Activated naive CD8-positive, alpha-beta T cell (primary cell): ENCODE data around the gene PTPRN2.
A peak's percentile ranks its signal among the peaks of the same experiment; 100 is the strongest.
"Not testable (repeated sequence)": the region's sequence is repeated elsewhere in the genome, so short reads cannot be mapped to it uniquely, and the experiment has no call there.

Experiments used
- H3K27ac Mint-ChIP-seq: one replicate; pipeline ENCODE4 v1.8.0; 2021; ENCODE audit warnings: mixed read lengths
- H3K27me3 Mint-ChIP-seq: one replicate; pipeline ENCODE4 v1.8.0; 2021; ENCODE audit warnings: mixed read lengths
- H3K36me3 Mint-ChIP-seq: one replicate; pipeline ENCODE4 v1.8.0; 2021; ENCODE audit warnings: mixed read lengths
- H3K4me1 Mint-ChIP-seq: one replicate; pipeline ENCODE4 v1.8.0; 2021; ENCODE audit warnings: low read depth, mixed read lengths
- H3K4me3 Mint-ChIP-seq: one replicate; pipeline ENCODE4 v1.8.0; 2021; ENCODE audit warnings: mild to moderate bottlenecking, mixed read lengths
- H3K9me3 Mint-ChIP-seq: one replicate; pipeline ENCODE4 v1.8.0; 2021; ENCODE audit warnings: low read depth, mixed read lengths

PTPRN2 gene

DNA sequence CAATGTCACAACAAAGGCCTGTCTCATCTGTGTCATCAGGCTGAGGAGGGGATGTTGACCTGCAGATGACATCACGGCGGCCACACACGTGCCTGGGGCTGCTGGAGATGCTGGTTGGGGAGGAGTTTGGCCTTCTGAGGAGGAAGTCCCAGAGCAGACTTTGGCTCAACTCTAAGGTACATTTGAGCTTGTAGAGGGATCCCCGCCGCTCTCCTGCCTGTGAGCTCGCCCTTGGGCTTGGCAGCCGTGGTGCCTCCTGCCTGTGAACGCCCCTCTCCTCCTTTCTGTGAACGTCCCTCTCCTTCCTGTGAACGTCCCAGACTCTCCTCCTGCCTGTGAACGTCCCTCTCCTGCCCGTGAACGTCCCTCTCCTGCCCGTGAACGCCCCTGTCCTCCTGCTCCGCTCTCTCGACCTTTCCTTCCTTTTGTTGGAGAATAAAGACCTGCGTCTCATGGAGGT is 1074.4 kb downstream of the PTPRN2 start:
- Mint-ChIP-seq H3K36me3 (no peaks in the 10 kb centered on the region), H3K9me3 (no peaks in the 10 kb centered on the region), H3K27ac (no peak overlapping the region), H3K27me3 (peaks cover 1% of the 10 kb centered on the region), H3K4me1 (no peaks in the 10 kb centered on the region), H3K4me3 (no peak overlapping the region)

DNA sequence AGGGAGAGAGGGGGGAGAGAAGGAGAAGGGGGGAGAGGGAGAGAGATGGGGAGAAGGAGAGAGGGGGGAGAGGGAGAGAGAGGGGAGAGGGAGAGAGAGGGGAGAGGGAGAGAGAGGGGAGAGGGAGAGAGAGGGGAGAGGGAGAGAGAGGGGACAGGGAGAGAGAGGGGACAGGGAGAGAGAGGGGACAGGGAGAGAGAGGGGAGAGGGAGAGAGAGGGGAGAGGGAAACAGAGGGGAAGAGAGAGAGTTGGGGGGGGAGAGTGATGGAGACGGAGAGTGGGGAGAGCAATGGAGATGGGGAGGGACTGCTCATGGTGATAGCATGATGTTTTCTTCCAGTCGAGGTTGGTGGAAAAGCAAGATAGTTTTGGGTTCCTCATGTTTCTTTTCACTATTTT is 1078.4 kb downstream of the PTPRN2 start:
- Mint-ChIP-seq H3K4me1 (peaks cover 3% of the 10 kb centered on the region), H3K27me3 (peaks cover 2% of the 10 kb centered on the region), H3K4me3 (no peak overlapping the region), H3K9me3 (peaks cover 10% of the 10 kb centered on the region), H3K36me3 (no peaks in the 10 kb centered on the region), H3K27ac (no peak overlapping the region)

DNA sequence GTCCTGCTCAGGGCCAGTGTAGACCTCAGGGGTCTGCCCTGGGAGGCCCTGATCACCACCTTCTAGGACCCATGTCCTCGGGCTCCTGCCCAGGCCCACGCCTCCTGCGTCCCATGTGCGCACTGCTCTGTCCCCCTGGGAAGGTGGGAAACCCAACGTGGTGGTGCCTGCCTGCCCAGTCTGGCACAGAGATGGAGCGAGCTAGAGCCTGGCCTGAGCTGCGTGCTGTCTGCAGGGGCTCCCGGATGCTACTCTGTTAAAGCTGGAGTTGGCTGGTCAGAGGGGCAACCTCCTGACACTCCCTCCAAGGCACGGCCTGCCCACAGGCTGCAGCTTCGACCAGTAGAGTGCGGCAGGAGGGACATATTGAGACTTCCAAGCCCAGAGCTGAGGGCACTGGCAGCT is 1079.1 kb downstream of the PTPRN2 start:
- no peaks in the 10 kb centered on the region for H3K36me3 Mint-ChIP-seq
- no peak overlapping the region for H3K27ac Mint-ChIP-seq
- peaks cover 2% of the 10 kb centered on the region for H3K27me3 Mint-ChIP-seq
- no peak overlapping the region for H3K4me3 Mint-ChIP-seq
- peaks cover 9% of the 10 kb centered on the region for H3K4me1 Mint-ChIP-seq
- peaks cover 10% of the 10 kb centered on the region for H3K9me3 Mint-ChIP-seq

DNA sequence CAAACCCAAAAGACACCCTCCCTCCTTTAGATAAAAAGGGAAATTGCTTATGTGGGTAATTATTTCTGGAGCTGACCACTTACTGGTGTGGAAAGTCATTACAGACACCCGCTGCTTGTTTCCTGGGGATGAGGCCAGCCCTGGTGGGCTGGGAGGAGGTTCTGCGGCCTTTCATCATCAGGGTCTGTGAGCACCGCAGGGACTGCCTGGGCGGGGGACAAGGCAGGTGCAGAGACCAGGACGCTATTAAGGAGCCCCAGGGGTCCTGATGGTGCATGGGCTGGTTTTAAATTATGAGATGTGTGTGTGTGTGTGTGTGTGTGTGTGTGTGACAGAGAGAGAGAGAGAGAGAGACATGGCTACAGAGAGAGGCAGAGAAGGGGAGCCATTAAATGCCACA is 1079.6 kb downstream of the PTPRN2 start:
- H3K9me3 Mint-ChIP-seq: peaks cover 10% of the 10 kb centered on the region
- peaks cover 2% of the 10 kb centered on the region for H3K27me3 Mint-ChIP-seq
- no peaks in the 10 kb centered on the region for H3K36me3 Mint-ChIP-seq
- no peak overlapping the region for H3K27ac Mint-ChIP-seq
- peaks cover 14% of the 10 kb centered on the region for H3K4me1 Mint-ChIP-seq
- H3K4me3 Mint-ChIP-seq: no peak overlapping the region

DNA sequence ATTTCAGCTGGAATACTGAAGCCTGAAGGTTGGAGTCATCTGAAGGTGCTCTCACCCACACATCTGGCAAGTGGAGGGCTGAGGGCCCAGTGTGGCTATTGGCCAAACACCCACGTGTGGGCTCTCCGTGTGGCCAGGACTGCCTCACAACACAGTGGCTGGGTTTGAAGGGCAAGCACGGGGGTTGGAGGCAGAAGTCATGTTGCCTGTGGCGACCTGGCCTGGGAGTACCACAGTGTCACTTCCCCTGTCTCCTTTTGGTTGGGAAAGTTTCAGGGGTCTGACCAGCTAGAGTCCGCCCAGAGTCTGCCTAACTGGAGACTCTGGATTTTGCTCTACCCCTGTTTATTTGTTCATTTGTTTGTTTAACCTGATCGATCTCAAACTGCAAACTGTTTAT is 1081.4 kb downstream of the PTPRN2 start:
- H3K4me3 Mint-ChIP-seq: no peak overlapping the region
- peaks cover 2% of the 10 kb centered on the region for H3K27me3 Mint-ChIP-seq
- H3K36me3 Mint-ChIP-seq: no peaks in the 10 kb centered on the region
- H3K27ac Mint-ChIP-seq: no peak overlapping the region
- peaks cover 10% of the 10 kb centered on the region for H3K9me3 Mint-ChIP-seq
- peaks cover 31% of the 10 kb centered on the region for H3K4me1 Mint-ChIP-seq

DNA sequence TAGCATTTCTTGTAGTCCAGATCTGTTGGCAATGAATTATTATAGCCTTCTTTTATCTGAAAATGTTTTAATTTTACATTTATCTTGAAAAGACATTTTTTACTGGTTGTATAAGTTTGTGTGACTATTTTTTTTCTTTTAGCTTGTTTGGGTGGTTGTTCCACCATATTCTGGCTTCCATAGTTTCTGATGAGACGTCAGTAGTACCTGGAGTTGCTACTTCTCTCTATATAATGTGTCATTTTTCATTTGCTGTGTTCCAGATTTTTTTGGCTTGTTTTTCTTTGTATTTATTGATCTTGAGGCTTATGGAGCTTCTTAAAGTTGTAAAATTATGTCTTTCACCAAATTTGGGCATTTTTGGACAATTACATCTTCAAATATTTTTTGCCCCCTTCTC is 1082.0 kb downstream of the PTPRN2 start:
- H3K27me3 Mint-ChIP-seq: peaks cover 2% of the 10 kb centered on the region
- no peak overlapping the region for H3K4me3 Mint-ChIP-seq
- no peaks in the 10 kb centered on the region for H3K36me3 Mint-ChIP-seq
- H3K27ac Mint-ChIP-seq: no peak overlapping the region
- H3K9me3 Mint-ChIP-seq: peaks cover 10% of the 10 kb centered on the region
- H3K4me1 Mint-ChIP-seq: peaks cover 31% of the 10 kb centered on the region

DNA sequence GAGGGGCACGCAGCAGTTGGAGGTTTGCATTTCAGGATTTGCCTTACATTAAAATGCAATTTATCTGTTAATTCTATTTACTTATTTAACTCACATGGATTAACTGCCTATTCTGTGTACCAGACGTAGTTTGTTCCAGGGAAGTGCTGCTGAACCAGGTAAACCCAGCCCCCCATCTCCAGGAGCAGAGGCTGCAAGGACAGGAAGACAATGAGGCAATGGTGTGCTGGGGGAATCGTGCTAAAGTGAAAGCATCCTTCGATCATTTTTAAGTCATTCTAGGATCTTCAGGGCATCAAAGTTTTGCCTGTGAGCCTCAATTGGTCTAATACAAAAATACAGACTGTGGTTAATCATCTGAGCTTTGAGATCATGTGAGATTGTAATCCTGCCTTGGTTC is 1084.4 kb downstream of the PTPRN2 start:
- H3K27ac Mint-ChIP-seq: peak overlapping the region; percentile 92
- H3K4me3 Mint-ChIP-seq: peak overlapping the region; percentile 84
- peaks cover 10% of the 10 kb centered on the region for H3K9me3 Mint-ChIP-seq
- H3K27me3 Mint-ChIP-seq: peaks cover 2% of the 10 kb centered on the region
- no peaks in the 10 kb centered on the region for H3K36me3 Mint-ChIP-seq
- H3K4me1 Mint-ChIP-seq: peaks cover 31% of the 10 kb centered on the region

DNA sequence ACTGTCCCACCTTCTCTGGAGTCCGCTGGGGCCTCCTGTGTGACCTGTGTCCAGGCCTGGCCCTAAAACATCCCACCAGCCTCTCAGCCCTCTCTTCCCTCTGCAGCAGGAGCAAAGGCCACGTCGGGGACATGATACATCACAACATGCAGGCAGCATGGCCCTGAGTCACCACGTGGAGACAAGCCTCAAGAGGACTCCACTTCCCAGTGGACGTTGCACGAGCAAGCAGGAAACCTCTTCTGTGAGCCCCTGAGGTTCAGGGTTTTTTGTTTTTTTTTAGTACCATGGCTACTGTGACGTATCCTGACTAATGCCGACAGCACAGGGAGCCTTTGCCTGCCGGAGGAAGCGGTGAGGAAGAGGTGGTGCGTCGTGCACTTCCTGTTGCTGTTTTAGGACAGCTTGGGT is 1084.9 kb downstream of the PTPRN2 start:
- H3K4me3 Mint-ChIP-seq: peak overlapping the region; percentile 84
- peaks cover 31% of the 10 kb centered on the region for H3K4me1 Mint-ChIP-seq
- H3K27me3 Mint-ChIP-seq: peaks cover 2% of the 10 kb centered on the region
- no peaks in the 10 kb centered on the region for H3K36me3 Mint-ChIP-seq
- H3K9me3 Mint-ChIP-seq: peaks cover 10% of the 10 kb centered on the region
- peak overlapping the region; percentile 92 for H3K27ac Mint-ChIP-seq

DNA sequence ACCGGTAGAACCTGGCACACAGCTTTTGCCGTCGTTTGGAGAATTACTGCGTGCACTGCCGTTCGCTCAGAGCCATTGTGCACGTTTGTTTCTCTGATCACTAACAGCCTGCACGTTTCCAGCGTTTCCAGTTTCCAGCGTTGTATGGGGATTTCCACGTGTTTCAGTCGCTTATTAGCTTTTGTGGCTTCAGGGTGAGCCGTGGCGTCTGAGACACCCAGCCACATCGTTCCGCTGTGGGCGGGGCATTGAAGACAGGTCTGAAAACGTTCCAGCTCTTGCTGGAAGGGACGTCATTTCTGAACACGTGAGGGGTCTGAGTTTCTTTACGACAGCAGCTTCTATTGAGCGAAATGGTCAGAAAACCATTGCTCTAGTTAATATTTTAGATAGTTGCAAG is 1086.0 kb downstream of the PTPRN2 start:
- Mint-ChIP-seq H3K4me1 (peaks cover 31% of the 10 kb centered on the region), H3K9me3 (peaks cover 10% of the 10 kb centered on the region), H3K27ac (no peak overlapping the region), H3K4me3 (no peak overlapping the region), H3K36me3 (no peaks in the 10 kb centered on the region), H3K27me3 (no peaks in the 10 kb centered on the region)

DNA sequence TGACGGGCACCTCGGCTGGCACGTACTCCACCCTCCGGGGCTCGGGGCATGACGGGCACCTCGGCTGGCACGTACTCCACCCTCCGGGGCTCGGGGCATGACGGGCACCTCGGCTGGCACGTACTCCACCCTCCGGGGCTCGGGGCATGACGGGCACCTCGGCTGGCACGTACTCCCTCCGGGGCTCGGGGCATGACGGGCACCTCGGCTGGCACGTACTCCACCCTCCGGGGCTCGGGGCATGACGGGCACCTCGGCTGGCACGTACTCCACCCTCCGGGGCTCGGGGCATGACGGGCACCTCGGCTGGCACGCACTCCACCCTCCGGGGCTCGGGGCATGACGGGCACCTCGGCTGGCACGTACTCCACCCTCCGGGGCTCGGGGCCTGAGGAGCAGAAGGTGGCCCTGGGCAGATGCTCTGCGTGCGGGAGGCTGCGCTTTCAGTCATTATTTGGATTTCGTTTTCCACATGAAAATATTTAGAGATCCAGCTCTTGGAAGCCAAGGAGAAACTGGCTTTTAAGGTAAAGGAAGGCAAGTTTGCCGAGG is 1086.6 kb downstream of the PTPRN2 start:
- not testable (repeated sequence) for H3K4me3 Mint-ChIP-seq, H3K9me3 Mint-ChIP-seq, H3K27ac Mint-ChIP-seq, H3K27me3 Mint-ChIP-seq, H3K36me3 Mint-ChIP-seq
- H3K4me1 Mint-ChIP-seq: peaks cover 34% of the 10 kb centered on the region

DNA sequence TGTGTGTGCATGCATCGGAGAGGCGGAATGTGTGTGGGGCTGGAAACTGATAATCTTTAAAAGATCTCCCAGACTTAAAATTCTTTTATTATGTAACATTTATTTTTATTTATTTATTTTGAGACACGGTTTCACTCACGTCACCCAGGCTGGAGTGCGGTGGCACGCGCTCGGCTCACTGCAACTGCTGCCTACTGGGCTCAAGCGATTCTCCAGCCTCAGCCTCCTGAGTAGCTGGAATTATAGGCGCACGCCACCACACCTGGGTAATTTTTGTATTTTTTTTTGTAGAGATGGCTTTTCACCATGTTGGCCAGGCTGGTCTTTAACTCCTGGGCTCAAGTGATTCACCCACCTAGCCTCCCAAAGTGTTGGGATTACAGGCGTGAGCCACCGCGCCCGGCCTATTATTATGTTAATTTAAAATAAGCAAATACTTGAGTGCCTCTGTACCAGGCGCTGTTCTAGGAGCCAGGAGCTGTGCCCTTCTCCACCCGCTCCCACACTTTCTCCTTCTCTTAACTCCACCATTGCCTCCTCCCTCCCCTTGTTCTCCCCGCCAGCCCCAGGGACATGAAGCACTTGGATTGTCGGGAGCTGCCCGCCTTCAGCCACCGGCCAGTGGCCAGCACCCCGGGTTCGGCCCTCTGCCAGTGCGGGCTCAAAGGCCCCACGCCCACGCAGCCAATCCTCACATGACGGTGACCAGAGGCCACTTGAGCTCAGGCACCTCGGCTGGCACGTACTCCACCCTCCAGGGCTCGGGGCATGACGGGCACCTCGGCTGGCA is 1087.3 kb downstream of the PTPRN2 start:
- no peak overlapping the region for H3K4me3 Mint-ChIP-seq
- peaks cover 38% of the 10 kb centered on the region for H3K4me1 Mint-ChIP-seq
- H3K27ac Mint-ChIP-seq: no peak overlapping the region
- H3K27me3 Mint-ChIP-seq: no peaks in the 10 kb centered on the region
- H3K36me3 Mint-ChIP-seq: no peaks in the 10 kb centered on the region
- peaks cover 4% of the 10 kb centered on the region for H3K9me3 Mint-ChIP-seq

DNA sequence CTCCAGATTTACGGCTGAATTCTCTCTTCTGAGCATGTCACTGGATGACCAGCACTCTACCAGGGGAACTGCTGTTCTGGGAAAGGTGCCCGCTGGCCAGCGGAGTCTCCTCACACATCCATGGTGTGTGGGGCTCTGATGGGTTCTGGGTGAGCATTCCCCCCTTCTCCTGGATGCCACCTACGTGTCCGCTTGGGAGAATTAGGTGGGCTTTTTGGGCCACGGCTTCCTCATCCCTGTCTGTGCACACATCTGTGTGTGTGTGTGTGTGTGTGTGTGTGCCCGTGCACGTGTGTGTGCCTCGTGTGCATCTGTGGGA is 1087.8 kb downstream of the PTPRN2 start:
- H3K9me3 Mint-ChIP-seq: no peaks in the 10 kb centered on the region
- no peak overlapping the region for H3K4me3 Mint-ChIP-seq
- no peaks in the 10 kb centered on the region for H3K27me3 Mint-ChIP-seq
- H3K4me1 Mint-ChIP-seq: peaks cover 44% of the 10 kb centered on the region
- H3K27ac Mint-ChIP-seq: no peak overlapping the region
- no peaks in the 10 kb centered on the region for H3K36me3 Mint-ChIP-seq

DNA sequence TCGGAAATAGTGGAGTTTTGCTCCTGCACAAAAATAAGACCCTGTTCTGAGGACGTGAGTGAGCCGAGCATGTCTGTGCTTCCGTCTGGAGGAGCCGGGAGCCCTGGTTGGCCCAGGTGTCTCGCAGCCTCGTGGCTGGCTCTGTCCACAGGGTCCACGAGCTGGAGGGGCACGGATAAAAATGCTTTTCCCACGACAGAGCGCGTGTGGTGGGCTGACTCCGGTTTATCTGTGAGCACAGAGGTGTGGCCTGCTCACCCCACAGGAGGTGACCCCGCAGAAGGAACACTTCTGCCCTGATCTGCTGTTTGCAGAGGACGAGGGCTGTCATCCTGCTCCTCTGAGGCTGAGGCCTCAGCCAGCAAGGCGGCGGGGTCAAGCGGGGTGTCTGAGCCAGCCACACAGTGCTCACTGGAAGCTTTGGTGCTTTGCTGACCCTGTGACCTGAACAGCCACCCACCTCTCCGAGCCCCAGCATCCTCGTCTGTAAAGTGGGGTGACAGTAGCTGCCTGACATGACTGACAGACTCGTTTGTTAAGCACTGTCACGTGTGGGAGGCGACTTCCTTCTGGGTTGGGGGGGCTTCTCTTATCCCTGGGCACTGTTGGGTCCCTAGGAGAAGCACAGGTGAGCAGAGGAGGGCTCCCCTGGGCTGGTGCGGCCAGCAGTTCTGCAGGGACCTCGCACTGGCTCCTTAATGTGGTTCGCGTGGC is 1088.3 kb downstream of the PTPRN2 start:
- H3K4me1 Mint-ChIP-seq: peaks cover 43% of the 10 kb centered on the region
- no peaks in the 10 kb centered on the region for H3K27me3 Mint-ChIP-seq
- H3K36me3 Mint-ChIP-seq: no peaks in the 10 kb centered on the region
- no peaks in the 10 kb centered on the region for H3K9me3 Mint-ChIP-seq
- H3K4me3 Mint-ChIP-seq: no peak overlapping the region
- no peak overlapping the region for H3K27ac Mint-ChIP-seq

DNA sequence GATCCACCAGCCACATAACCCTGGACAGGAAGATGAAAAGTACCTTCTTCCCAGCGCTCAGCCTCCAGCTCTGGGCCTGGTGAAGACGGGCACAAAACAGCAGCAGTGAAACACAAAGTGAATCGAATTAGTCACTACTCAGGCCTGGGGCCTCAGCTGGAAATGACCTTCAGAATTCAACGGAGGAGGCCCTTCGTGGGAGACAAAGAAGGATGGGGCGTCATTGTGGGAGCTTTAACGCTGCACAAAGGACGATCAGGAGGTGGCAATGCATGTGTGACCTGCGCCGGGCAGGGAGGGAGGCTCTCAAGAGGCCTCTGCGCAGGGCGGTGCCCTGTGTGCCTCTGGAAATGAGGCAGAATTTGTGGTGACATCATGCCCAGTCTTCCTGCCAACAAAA is 1089.0 kb downstream of the PTPRN2 start:
- Mint-ChIP-seq H3K36me3 (no peaks in the 10 kb centered on the region), H3K27me3 (no peaks in the 10 kb centered on the region), H3K27ac (no peak overlapping the region), H3K9me3 (no peaks in the 10 kb centered on the region), H3K4me3 (no peak overlapping the region), H3K4me1 (peaks cover 45% of the 10 kb centered on the region)

DNA sequence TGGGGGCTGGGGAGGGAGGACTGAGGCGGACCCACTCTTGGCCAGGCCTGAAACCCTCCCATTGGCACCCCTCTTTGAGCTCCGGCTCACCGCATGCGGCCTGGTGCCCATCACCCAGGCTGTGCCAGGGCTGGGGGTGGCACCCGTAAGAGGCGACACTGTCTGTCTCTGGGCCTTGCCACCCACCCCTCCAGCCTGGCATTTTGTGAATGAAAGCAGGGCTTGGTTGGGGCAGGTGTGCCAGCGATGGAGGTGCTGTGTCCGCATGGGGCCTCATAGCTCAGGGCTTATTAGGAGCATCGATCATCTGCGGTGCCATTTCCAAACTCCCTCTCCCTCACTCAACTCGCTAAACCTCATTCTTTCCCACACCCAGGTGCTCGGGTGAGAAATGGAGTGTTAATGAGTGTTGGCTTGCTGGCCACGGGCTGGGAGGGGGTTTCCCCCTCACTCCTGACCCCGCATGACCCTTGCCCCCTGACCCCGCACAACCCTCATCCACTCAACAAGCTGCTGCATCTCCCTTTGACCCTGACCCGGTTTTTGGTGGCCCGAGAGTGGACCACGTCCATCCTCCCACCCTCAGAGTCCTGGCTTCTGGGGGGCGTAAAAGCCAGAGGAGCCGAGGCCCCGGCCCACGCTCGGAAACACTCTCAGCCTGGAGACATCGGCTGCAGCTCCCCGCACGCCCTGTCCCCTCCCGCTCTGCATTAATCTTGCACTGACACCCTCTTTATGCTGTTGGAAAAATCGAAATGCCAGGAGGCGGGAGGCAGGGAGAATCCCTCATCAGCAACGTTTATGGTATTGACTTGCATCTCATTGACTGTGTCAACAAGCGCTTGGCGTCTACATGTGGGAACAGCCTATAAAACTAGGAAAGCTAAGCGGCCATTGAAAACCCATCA is 1089.6 kb downstream of the PTPRN2 start:
- H3K4me1 Mint-ChIP-seq: peaks cover 38% of the 10 kb centered on the region
- no peaks in the 10 kb centered on the region for H3K36me3 Mint-ChIP-seq
- no peak overlapping the region for H3K4me3 Mint-ChIP-seq
- H3K27ac Mint-ChIP-seq: no peak overlapping the region
- H3K9me3 Mint-ChIP-seq: no peaks in the 10 kb centered on the region
- no peaks in the 10 kb centered on the region for H3K27me3 Mint-ChIP-seq
